ENCODE data around the gene SFMBT1.

DNA sequence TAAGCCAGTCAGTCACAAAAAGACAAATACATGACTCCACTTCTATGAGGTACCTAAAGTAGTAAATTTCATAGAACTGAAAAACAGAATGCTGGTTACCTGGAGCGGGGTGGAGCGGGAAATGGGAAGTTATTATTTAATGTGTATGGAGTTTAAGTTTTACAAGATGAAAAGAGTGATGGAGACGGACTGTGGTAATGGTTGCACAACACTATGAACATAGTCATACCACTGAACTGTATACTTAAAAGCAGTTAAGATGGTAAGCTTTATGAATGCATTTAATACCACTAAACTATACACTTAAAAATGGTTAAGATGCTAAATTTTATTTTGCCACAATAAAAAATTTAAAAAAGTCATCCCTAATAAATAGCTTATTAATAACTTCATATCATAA lies 23.2 kb downstream of the SFMBT1 start:
- TF ChIP-seq, protein P1, sequence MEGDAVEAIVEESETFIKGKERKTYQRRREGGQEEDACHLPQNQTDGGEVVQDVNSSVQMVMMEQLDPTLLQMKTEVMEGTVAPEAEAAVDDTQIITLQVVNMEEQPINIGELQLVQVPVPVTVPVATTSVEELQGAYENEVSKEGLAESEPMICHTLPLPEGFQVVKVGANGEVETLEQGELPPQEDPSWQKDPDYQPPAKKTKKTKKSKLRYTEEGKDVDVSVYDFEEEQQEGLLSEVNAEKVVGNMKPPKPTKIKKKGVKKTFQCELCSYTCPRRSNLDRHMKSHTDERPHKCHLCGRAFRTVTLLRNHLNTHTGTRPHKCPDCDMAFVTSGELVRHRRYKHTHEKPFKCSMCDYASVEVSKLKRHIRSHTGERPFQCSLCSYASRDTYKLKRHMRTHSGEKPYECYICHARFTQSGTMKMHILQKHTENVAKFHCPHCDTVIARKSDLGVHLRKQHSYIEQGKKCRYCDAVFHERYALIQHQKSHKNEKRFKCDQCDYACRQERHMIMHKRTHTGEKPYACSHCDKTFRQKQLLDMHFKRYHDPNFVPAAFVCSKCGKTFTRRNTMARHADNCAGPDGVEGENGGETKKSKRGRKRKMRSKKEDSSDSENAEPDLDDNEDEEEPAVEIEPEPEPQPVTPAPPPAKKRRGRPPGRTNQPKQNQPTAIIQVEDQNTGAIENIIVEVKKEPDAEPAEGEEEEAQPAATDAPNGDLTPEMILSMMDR (conservative IDR thresholded peaks at IDR 0.05; ENCODE audit: low read depth, low read length), result no peak
- TF ChIP-seq, protein P2, sequence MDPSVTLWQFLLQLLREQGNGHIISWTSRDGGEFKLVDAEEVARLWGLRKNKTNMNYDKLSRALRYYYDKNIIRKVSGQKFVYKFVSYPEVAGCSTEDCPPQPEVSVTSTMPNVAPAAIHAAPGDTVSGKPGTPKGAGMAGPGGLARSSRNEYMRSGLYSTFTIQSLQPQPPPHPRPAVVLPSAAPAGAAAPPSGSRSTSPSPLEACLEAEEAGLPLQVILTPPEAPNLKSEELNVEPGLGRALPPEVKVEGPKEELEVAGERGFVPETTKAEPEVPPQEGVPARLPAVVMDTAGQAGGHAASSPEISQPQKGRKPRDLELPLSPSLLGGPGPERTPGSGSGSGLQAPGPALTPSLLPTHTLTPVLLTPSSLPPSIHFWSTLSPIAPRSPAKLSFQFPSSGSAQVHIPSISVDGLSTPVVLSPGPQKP (IDR thresholded peaks at IDR 0.05; ENCODE audit: borderline replicate concordance, low read depth, low read length), result no peak
- TF ChIP-seq POLR2A (IDR thresholded peaks at IDR 0.05; ENCODE audit: low read depth, low read length), result no peak
- peak; percentile 67 for TF ChIP-seq CEBPB (IDR thresholded peaks at IDR 0.05; ENCODE audit: low read depth, low read length)
- no peak for TF ChIP-seq NFE2L2 (IDR thresholded peaks at IDR 0.05; ENCODE audit: low read depth, low read length)
- TF ChIP-seq RAD21 (IDR thresholded peaks at IDR 0.05; ENCODE audit: low read length), result no peak
- no peak for TF ChIP-seq CHD1 (IDR thresholded peaks at IDR 0.05; ENCODE audit: low read depth, low read length)
- TF ChIP-seq FOS (IDR thresholded peaks at IDR 0.05; ENCODE audit: low read depth, low read length), result no peak

Data from IMR-90 (cell line).